GM12878 (cell line): ENCODE data around the gene MRPL32. TPM values are rescaled to one million over a fixed set of nuclear protein-coding genes. Genes with fewer than 3 reads are reported as not detected.

Experiments used
- ATAC-seq: fragments of 200-7000 bp; cut with Tn5 transposase; 3 replicates; pipeline ENCODE4 v1.9.1; 2020; ENCODE audit warnings: mild to moderate bottlenecking, moderate library complexity
- BruUV-seq: library from RNA; stranded (reverse); fragments of 400-500 nt; replicated peaks from 2 replicates; lab custom pipeline; 2021; lab: Mats Ljungman, UMichigan
- CTCF ChIA-PET: fragments of 300-600 bp; sonication (Branson Sonifier 250); formaldehyde crosslinking; extraction: SDS; loops from one replicate; lab custom pipeline; 2021; ENCODE audit warnings: inconsistent platforms; lab: Yijun Ruan, JAX
- POLR2A ChIA-PET: fragments of 350-600 bp; formaldehyde crosslinking; extraction: SDS; loops from one replicate; lab custom pipeline; 2021; ENCODE audit warnings: inconsistent platforms; lab: Charles Lee
- RAD21 ChIA-PET: fragments of 300-600 bp; sonication (Branson Sonifier 250); formaldehyde crosslinking; loops from one replicate; lab custom pipeline; 2023; ENCODE audit warnings: antibody characterized with exemption; ENCODE audit not compliant: unreplicated experiment; lab: Charles Lee
- SMC1A ChIA-PET: fragments of 300-600 bp; sonication (Branson Sonifier 250); formaldehyde crosslinking; loops from one replicate; lab custom pipeline; 2023; ENCODE audit not compliant: unreplicated experiment, uncharacterized antibody; lab: Charles Lee
- DNase-seq: peaks from one replicate; pipeline ENCODE4 v3.0.0-alpha.2; 2011; ENCODE audit warnings: low read depth, low spot score
- FAIRE-seq: peaks from 3 replicates; lab custom pipeline; 2011; peaks lifted over from hg19 to GRCh38; lab: Jason Lieb, UNC
- H2AFZ ChIP-seq: 2 replicates; pipeline ENCODE4 v1.6.0; 2011; ENCODE audit warnings: low read depth, low read length, control low read depth; ENCODE audit not compliant: control insufficient read depth
- H3K27ac ChIP-seq: 2 replicates; pipeline ENCODE4 v1.5.1; 2011; ENCODE audit warnings: control low read depth; ENCODE audit not compliant: control insufficient read depth, insufficient read depth
- H3K27me3 ChIP-seq, 2 experiments: replicated peaks in 1 of 2; 2 replicates each; pipeline versions ENCODE4 v1.6.0 to v1.6.1; 2011; ENCODE audit warnings: low read length in 1 of 2; ENCODE audit not compliant: control insufficient read depth in 2 of 2, insufficient read depth in 2 of 2
- H3K36me3 ChIP-seq, 2 experiments: 2 replicates each; pipeline ENCODE4 v1.5.1; 2011; ENCODE audit warnings: low read length in 1 of 2; ENCODE audit not compliant: control insufficient read depth in 2 of 2, insufficient read depth in 2 of 2
- H3K4me1 ChIP-seq: 2 replicates; pipeline ENCODE4 v1.6.1; 2011; ENCODE audit warnings: mild to moderate bottlenecking, low read length, moderate library complexity, mixed read lengths; ENCODE audit not compliant: control insufficient read depth, insufficient read depth
- H3K4me2 ChIP-seq: 2 replicates; pipeline ENCODE4 v1.6.0; 2011; ENCODE audit warnings: control low read depth; ENCODE audit not compliant: control insufficient read depth, insufficient read depth
- H3K4me3 ChIP-seq: fragments of 200-600 bp; sonication (generic); 2 replicates; pipeline ENCODE4 v1.5.1; 2016
- H3K79me2 ChIP-seq: 2 replicates; pipeline ENCODE4 v1.6.0; 2011; ENCODE audit warnings: low read length; ENCODE audit not compliant: control insufficient read depth, insufficient read depth
- H3K9ac ChIP-seq: 2 replicates; pipeline ENCODE4 v1.8.0; 2011; ENCODE audit warnings: low read length, control low read depth, mixed read lengths; ENCODE audit not compliant: control insufficient read depth, insufficient read depth
- H3K9me3 ChIP-seq: replicated peaks from 3 replicates; pipeline ENCODE4 v1.5.1; 2011; ENCODE audit warnings: mild to moderate bottlenecking, low read length; ENCODE audit not compliant: control insufficient read depth, insufficient read depth
- H4K20me1 ChIP-seq: 2 replicates; pipeline ENCODE4 v1.6.0; 2011; ENCODE audit not compliant: control insufficient read depth, insufficient read depth
- BHLHE40 ChIP-seq, 2 experiments: fragments of 450-650 bp in 1 of 2; IDR thresholded peaks; 2 replicates each; pipeline ENCODE4 v1.6.1; 2011 to 2017; ENCODE audit warnings: low read depth in 2 of 2, borderline replicate concordance in 1 of 2, improper control_type of control experiment in 1 of 2, low read length in 1 of 2, mild to moderate bottlenecking in 1 of 2
- CHD2 ChIP-seq: IDR thresholded peaks from 2 replicates; pipeline ENCODE4 v1.6.1; 2011; ENCODE audit warnings: low read depth, low read length, improper control_type of control experiment, borderline replicate concordance
- EZH2 ChIP-seq: IDR thresholded peaks from 2 replicates; pipeline ENCODE4 v1.6.1; 2012; ENCODE audit warnings: low read depth, mild to moderate bottlenecking, control low read depth, inconsistent platforms, low read length, borderline replicate concordance; ENCODE audit not compliant: control insufficient read depth
- FOXK2 ChIP-seq: fragments of 450-650 bp; IDR thresholded peaks from 2 replicates; pipeline ENCODE4 v1.6.1; 2017; ENCODE audit warnings: mild to moderate bottlenecking, moderate library complexity
- POLR2AphosphoS2 ChIP-seq: IDR thresholded peaks from 2 replicates; pipeline ENCODE4 v1.6.1; 2011; ENCODE audit warnings: low read depth, mild to moderate bottlenecking, low read length, improper control_type of control experiment, moderate library complexity
- RB1 ChIP-seq: fragments of 450-650 bp; formaldehyde crosslinking; IDR thresholded peaks from 2 replicates; pipeline ENCODE4 v1.6.1; 2017; ENCODE audit warnings: mild to moderate bottlenecking, borderline replicate concordance
- SP1 ChIP-seq: IDR thresholded peaks from one replicate; pipeline ENCODE4 v1.6.1; 2011; ENCODE audit warnings: low read depth, low read length
- SPI1 ChIP-seq: IDR thresholded peaks from 2 replicates; pipeline ENCODE4 v1.6.1; 2011; ENCODE audit warnings: low read depth, mild to moderate bottlenecking, low read length, moderate library complexity, borderline replicate concordance; ENCODE audit not compliant: insufficient read depth
- ZNF384 ChIP-seq: IDR thresholded peaks from 2 replicates; pipeline ENCODE4 v1.6.1; 2012; ENCODE audit warnings: low read depth, mild to moderate bottlenecking, low read length, improper control_type of control experiment, borderline replicate concordance
- in situ Hi-C: fragments of 300-500 bp; cut with MboI; formaldehyde crosslinking; loops from 9 replicates; pipeline ENCODE4 v1.14.3; 2018; ENCODE audit warnings: mixed read lengths
- intact Hi-C: fragments of 100-400 bp; cut with micrococcal nuclease; formaldehyde crosslinking; loops from one replicate; pipeline ENCODE4 v1.14.2; 2022; ENCODE audit not compliant: unreplicated experiment
- polyA plus RNA-seq, 11 experiments: library from polyadenylated mRNA; depleted of rRNA in 4 of 11; unstranded in 6 of 11; stranded (reverse) in 5 of 11; fragments of >200 nt; fragmentation: Nextera tagmentation in 4 of 11; fragmentation: Illumina TruSeq in 1 of 11; extraction: Ambion mirVana in 4 of 11; extraction: Trizol in 1 of 11; gene quantifications; 1 replicate in 1 of 11; 2 replicates in 10 of 11; pipeline versions ENCODE4 v1.2.1 to v1.2.3, GENCODE V29; 2011 to 2016; ENCODE audit warnings: inconsistent platforms in 2 of 11, missing spikeins in 2 of 11, low read depth in 1 of 11
- total RNA-seq, 4 experiments: library from RNA; depleted of rRNA in 3 of 4; stranded (reverse); fragments of >200 nt in 3 of 4; fragmentation: Illumina TruSeq in 1 of 4; extraction: Trizol in 1 of 4; gene quantifications; 2 replicates each; pipeline versions ENCODE4 v1.2.1 to v1.2.3, GENCODE V29; 2013 to 2021

Gene MRPL32
- total and polyA plus RNA-seq, 10 of the 15 experiments (the other 5 are each of a cell fraction or from before 2014, with no cell fraction given), result 65.3 to 339 (median 112) TPM

DNA sequence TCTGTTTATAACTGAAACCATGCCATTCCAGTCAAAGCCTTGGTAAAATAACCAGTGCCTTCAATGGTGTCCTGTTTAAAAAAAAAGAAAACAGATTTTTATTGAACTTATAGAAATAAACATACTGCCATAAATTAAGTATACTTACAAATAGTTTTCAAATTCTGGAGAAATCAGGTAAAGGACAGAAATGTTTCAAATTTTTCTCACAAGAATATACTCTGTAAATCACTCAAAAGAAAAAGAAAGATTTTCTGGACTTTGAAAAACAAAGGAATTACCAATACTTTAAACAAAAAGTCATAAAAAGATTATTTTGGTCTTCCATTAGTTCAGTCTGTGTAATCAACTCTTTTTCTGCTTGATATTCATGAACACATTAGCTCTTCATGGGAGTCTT is 23.9 kb downstream of the MRPL32 start:
- no peak overlapping the region for H3K4me2 ChIP-seq
- H3K27ac ChIP-seq, result no peak overlapping the region
- TF ChIP-seq BHLHE40 (IDR thresholded peaks at IDR 0.05; ENCODE audit: borderline replicate concordance in 1 of 2, low read depth in 2 of 2, low read length in 1 of 2), result no peak
- no peak for TF ChIP-seq RB1
- TF ChIP-seq FOXK2, result no peak
- TF ChIP-seq ZNF384, result no peak
- no peak for TF ChIP-seq CHD2
- no peak for TF ChIP-seq EZH2
- TF ChIP-seq SPI1, result no peak
- no peak for TF ChIP-seq SP1
- no peak for TF ChIP-seq POLR2AphosphoS2
- CTCF ChIA-PET, result interaction anchor here (2.5 kb wide), 1 partner anchor 15 kb away, joined by 13 read pairs; no protein-coding TSS in a partner anchor
- no peak overlapping the region for H3K9ac ChIP-seq
- no peaks in the 10 kb centered on the region for H3K4me1 ChIP-seq
- RAD21 ChIA-PET, result interaction anchor here (1.0 kb wide), 1 partner anchor 110 kb away, joined by 3 read pairs; no protein-coding TSS in a partner anchor
- no peak for DNase-seq
- POLR2A ChIA-PET, result no interaction called here
- no peaks in the 10 kb centered on the region for H3K27me3 ChIP-seq
- no peaks in the 10 kb centered on the region; the same call in none of the 3 replicates for H3K9me3 ChIP-seq
- SMC1A ChIA-PET, result interaction anchor here (0.6 to 1.4 kb wide), 5 partner anchors 11 to 486 kb away, joined by 3 to 4 read pairs (median 3); no protein-coding TSS in a partner anchor
- no peak overlapping the region for H3K4me3 ChIP-seq
- no peaks in the 10 kb centered on the region for H3K36me3 ChIP-seq
- FAIRE-seq, result no peak
- H2AFZ ChIP-seq, result no peak overlapping the region
- ATAC-seq, result no peak
- BruUV-seq, result no TSS peak
- H3K79me2 ChIP-seq, result no peaks in the 10 kb centered on the region
- intact Hi-C loops, result no loop called here
- in situ Hi-C loops, result no loop called here
- no peaks in the 10 kb centered on the region for H4K20me1 ChIP-seq
